Measurements from ENCODE around the gene DNAJA4.
"Not testable (repeated sequence)": the region's sequence is repeated elsewhere in the genome, so short reads cannot be mapped to it uniquely, and the experiment has no call there.

DNAJA4 gene

DNA sequence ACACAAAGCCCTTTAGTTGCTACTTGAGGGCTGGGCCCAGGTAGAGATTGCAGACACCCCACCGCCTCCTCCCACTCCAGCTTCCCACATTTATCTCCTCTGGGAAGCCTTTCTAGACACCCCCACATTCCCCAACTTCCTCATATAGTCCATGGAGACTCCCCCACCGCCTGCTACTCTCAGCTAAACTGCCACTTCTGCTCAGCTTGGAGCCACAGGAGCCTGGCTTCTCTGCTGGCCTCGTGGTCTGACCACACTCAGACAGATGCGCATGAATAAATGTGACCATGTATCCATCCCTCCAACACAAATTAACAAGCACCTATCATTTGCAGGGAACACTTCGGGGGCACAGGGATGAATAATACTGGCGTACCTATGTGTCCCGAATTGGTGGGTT, 19.5 kb upstream of the DNAJA4 start:
- no peak for DNase-seq

GRCh38 chr15:78245392-78245791, 19.0 kb upstream of the DNAJA4 start:
- not testable (repeated sequence) for DNase-seq

DNA sequence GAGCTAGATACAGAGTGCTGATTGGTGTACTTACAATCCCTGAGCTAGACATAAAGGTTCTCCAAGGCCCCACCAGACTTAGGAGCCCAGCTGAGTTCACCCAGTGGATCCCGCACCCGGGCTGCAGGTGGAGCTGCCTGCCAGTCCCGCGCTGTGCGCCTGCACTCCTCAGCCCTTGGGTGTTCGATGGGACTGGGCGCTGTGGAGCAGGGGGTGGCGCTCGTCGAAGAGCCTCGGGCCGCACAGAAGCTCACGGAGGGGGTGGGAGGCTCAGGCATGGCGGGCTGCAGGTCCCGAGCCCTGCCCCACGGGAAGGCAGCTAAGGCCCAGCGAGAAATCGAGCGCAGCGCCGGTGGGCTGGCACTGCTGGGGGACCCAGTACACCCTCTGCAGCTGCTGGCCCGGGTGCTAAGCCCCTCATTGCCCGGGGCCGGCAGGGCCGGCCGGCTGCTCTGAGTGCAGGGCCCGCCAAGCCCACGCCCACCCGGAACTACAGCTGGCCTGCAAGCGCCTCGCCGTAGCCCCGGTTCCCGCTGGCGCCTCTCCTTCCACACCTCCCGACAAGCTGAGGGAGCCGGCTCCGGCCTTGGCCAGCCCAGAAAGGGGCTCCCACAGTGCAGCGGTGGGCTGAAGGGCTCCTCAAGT, 18.3 kb upstream of the DNAJA4 start:
- DNase-seq = not testable (repeated sequence)

DNA sequence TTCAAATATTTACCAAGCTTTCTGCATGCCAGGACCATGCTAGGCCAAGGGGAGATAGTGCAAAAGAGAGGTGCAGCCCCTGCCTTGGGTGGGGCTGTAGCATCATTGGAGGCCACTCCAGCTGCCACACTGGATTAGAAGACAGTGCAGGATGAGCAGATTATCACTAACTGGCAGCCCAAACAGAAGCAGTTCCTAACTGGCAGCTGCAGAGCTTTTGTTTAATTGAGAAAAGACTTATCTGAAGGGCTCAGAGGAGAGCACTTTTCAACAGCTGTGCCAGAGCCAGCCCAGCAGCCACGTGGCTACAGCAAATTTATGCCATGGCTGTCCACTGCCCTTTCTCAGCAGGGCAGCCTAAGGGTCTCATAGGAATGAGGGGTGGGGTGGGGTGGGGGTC, 16.5 kb upstream of the DNAJA4 start:
- no peak for DNase-seq

GRCh38 chr15:78249131-78249530, 15.2 kb upstream of the DNAJA4 start:
- DNase-seq = no peak

DNA sequence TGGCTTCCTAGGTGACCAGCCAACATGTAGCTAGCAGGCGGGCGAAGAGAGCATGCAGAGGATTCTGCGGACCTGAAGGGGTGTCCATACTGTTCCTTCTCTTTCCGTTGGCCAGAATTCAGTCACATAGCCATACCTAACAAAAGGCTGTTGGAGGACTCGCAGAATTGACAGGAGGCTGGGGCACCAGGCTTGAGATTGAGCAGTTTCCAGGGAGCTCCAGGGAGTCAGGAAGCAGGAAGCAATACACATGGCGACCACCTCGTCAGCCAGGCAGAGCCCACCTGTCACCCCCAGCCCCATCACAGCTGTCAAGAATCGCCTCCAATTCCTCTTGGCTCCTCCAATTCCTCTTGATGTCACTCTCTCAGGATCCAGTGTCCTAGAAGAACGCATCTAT, 13.2 kb upstream of the DNAJA4 start:
- DNase-seq = no peak

DNA sequence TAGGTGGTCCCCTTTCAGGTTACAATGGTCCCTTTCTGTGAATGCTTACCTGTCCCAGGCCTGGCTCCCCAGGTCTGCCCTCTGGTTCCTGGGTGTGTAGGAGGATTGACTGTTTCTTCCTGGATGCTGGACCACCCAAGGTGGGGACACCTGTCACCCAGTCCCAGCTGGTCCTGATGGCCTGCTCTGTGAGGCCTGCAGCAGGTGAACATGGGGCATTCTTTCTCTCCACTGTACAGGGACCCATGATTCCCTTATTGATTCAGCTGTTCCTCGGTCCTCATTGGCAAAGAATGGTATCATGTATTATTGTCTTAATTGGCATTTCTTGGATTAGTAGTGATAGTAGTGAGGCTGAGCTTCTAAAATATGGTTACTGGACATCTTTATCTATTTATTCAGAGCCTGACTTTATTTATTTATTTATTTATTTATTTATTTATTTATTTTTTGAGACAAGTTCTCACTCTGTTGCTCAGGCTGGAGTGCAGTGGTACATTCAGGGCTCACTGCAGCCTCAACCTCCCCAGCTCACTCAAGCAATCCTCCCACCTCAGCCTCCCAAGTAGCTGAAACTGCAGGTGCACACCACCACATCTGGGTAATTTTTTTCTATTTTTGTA, 8.8 kb upstream of the DNAJA4 start:
- no peak for DNase-seq

DNA sequence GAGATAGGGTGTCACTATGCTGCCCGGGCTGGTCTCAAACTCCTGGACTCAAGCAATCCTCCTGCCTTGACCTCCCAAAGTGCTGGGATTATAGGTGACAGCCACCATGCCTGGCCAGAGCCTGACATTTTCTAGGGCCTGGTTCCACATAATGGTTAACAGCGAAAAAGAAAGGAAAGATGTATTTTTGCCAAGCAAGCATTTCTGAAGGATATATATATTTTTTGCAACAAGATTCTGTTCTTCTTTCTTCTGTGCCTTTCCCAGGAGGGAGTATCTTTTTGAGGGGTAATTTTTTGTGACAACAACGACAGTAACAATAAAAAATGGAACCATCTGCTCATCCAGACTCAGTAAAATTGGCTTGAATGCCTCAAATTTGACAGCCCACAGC, 8.3 kb upstream of the DNAJA4 start:
- no peak for DNase-seq

DNA sequence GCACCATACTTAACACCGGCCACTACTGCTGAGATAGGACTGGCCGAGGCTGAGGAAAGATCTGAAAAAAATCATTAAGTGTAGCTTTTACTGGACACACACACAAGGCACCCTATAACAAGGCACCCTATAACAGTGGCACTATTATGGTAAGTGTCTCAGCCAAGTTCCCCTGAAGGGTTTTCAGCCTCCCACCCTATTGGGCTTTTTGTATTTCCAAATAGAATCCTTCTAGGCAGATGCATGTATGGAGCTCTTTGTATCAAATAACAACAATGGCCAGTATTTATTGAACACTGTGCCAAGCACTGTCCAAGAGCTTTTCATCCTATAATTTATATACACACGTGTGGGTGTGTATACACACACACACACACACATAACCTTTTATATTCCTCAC, 6.7 kb upstream of the DNAJA4 start:
- no peak for DNase-seq

DNA sequence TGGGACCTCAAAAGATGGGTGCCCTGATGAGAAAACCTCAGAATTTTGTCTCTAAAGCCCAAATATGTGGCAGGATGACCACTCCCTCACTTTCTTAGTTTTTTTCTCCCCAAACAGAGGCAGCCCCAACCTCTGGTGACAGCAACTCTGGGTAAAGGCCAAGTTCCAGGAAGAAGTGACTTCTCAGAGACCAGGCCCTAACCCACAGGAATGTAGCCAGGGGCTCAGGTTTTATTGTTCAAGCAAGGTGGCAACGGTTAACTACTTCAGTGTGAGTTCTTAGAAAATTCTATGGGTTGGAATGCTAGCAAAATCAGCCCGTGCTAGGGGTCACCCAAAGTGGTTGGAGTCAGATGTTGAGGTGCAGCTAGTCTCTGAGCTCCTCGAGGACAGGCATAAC, 5.1 kb upstream of the DNAJA4 start:
- no peak for DNase-seq

- no peak for DNase-seq
These were observed 3.9 kb upstream of the DNAJA4 start for GRCh38 chr15:78260489-78260888.

GRCh38 chr15:78261062-78261461, 3.3 kb upstream of the DNAJA4 start:
- DNase-seq = no peak

DNA sequence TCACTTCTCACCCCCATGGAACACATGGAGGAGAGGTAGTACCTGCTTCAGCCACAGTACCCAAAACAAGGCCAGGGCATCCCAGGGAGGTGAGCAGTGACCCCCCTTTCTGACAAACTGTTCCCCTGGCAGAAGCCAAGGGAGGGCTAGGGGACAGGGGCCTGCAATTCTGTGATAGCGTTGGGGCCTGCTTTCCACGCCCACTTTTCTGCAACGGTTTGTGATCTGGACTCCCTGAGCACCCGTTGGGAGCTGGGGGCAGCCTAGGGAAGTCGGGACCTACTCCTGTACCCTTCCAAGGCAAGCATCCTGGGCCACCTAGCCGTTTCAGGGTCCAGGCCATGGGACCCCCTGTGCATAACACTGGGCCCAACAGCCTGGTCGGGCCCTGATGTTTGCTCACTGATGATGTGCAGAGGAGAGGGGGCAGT, 996 bp upstream of the DNAJA4 start:
- DNase-seq = no peak

- DNase-seq = no peak
These were observed 457 bp upstream of the DNAJA4 start for GRCh38 chr15:78263907-78264303.

GRCh38 chr15:78265137-78265460, 737 bp downstream of the DNAJA4 start:
- DNase-seq = no peak

GRCh38 chr15:78265752-78266224, 1.4 kb downstream of the DNAJA4 start:
- DNase-seq = peak; percentile 39

- DNase-seq = no peak
These were observed 1.9 kb downstream of the DNAJA4 start for GRCh38 chr15:78266229-78266628.

- DNase-seq = no peak
These were observed 2.4 kb downstream of the DNAJA4 start for GRCh38 chr15:78266806-78267205.

GRCh38 chr15:78272316-78272715, 8.0 kb downstream of the DNAJA4 start:
- DNase-seq = no peak

- DNase-seq = no peak
These were observed 8.4 kb downstream of the DNAJA4 start for GRCh38 chr15:78272776-78273175.

- DNase-seq = no peak
These were observed 10.6 kb downstream of the DNAJA4 start for GRCh38 chr15:78274994-78275393.

DNA sequence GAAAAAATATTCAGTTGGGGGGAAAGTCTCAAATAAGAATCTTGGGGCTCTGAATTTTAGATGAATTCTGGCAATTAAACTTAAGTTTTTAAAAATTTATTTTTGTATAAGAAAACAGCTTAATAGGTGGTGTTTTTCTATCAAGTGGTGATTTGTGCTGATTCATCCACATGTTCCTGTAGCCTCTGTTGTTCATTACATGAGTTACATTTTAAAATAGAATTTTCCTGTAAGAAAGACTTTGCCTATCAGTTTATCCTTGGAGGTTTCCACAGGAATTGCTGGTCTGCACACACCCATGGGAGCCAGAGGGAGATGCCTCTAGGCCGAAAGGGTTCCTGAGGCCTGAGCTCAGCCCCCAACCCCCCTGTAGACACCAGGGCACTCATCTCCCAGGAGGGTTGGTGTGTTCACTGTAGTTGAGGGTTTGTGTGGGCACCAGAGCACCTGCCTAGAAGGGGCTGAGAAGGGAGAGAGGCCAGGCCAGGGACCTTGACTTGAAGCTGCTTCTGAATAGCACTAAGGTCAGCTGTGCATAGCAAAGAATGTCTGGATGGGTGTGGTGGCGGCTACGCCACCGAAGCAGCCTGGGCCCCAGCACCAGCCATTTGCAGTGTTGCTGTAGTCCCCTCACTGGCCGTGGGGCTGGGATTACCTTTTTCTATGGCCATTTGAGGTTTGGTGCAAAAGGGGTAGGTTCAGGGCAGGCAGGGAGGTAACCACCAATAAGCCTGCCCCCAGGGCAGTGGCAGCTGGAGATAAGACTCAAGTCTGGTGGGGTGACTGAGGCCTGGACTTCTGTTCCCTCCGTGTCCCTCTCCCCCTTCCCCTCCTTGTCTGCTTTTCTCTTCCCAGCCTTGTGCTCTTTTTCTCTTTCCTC, 11.9 kb downstream of the DNAJA4 start:
- DNase-seq = no peak

- DNase-seq = no peak
These were observed 16.1 kb downstream of the DNAJA4 start for GRCh38 chr15:78280319-78281072.

All from activated CD4-positive, alpha-beta T cell treated with anti-CD3 and anti-CD28 coated beads, Interleukin-2, amount 50 U/mL, for 16 hours (primary cell).